Stimulated activated CD8-positive, alpha-beta memory T cell treated with anti-CD3 and anti-CD28 coated beads, Interleukin-2, amount 100 ng/mL, for 48 hours (primary cell): ENCODE data around the gene DEGS2.
"Not testable (repeated sequence)": the region's sequence is repeated elsewhere in the genome, so short reads cannot be mapped to it uniquely, and the experiment has no call there.

ENCODE experiments used
- DNase-seq, 2 donors: peaks; one replicate each; pipeline ENCODE4 v3.0.0-alpha.2; 2020; ENCODE audit warnings: low read depth in 2 of 2

DEGS2 gene

DNA sequence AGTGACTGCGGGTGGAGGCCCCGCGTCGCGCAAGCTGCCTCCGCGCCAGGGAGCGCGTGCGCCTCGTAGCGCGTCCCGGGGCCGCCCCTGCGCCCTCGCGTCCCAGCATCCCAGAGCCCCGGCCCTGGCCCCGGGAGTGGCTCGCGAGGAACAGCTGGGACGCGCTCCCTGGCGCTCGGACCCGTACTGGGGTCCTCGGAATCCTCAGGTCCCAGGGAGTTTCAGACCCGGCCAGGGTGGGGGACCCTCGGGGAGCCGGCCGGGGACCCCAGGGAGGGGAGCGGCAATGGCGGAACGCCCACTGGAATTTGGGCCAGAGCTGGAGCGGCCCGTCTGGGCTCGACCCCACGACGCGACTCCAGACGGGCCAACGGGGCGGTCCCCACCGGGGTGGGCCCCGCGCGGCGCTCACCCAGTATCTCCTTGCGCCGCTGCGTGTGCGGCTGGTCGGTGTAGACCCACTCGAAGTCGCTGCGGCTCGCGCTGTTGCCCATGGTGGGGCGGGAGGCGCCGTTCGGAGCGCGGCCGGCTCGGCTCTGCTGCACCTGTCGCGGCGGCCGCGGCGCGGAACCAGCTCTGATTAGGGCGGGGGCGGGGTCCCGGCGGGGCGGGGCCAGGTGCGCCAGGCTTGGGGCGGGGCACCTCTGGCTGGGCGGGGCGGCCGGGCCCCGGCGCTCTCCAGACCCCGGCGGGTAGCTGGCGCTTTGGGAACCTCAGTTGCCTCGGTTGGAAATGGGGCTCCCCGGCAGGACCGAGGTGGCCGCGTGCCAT is at the start of gene DEGS2:
DEGS2 (minus strand) TSS at position 552 of the 771 bp plus-strand sequence; CDS start at position 494, 58 bp downstream.
- DNase-seq: peak; percentile 38 to 52

DNA sequence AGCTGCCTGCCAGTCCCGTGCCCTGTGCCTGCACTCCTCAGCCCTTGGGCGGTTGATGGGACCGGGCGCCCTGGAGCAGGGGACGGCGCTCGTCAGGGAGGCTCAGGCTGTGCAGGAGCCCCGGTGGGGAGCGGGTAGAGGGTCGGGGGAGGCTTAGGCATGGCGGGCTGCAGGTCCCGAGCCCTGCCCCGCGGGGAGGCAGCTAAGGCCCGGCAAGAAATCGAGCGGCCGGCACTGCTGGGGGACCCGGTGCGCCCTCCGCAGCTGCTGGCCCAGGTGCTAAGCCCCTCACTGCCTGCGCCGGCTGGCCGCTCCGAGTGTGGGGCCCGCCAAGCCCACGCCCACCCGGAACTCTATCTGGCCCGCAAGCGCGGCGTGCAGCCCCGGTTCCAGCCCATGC is 48.7 kb upstream of the DEGS2 start:
- DNase-seq: not testable (repeated sequence)

DNA sequence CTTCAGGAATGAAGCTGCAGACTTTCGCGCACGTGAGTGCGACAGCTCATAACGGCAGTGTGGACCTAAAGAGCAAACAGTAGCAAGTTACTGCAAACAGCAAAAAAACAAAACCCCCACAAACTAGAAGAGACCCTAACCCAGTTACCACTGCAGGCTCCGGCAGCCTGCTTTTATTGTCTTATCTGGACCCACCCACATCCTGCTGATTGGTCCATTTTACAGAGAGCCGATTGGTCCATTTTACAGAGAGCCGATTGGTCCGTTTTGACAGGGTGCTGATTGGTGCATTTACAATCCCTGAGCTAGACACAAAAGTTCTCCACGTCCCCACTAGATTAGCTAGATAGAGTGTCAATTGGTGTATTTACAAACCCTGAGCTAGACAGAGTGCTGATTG is 48.1 kb upstream of the DEGS2 start:
- DNase-seq: not testable (repeated sequence)

DNA sequence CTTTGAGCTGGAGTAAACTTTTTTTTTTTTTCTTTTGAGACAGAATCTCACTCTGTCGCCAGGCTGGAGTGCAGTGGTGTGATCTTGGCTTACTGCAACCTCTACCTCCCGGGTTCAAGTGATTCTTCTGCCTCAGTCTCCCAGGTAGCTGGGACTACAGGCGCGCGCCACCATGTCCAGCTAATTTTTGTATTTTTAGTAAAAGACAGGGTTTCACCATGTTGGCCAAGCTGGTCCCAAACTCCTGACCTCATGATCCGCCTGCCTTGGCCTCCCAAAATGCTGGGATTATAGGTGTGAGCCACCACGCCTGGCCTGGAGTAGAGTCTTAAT is 45.4 kb upstream of the DEGS2 start:
- not testable (repeated sequence) for DNase-seq

DNA sequence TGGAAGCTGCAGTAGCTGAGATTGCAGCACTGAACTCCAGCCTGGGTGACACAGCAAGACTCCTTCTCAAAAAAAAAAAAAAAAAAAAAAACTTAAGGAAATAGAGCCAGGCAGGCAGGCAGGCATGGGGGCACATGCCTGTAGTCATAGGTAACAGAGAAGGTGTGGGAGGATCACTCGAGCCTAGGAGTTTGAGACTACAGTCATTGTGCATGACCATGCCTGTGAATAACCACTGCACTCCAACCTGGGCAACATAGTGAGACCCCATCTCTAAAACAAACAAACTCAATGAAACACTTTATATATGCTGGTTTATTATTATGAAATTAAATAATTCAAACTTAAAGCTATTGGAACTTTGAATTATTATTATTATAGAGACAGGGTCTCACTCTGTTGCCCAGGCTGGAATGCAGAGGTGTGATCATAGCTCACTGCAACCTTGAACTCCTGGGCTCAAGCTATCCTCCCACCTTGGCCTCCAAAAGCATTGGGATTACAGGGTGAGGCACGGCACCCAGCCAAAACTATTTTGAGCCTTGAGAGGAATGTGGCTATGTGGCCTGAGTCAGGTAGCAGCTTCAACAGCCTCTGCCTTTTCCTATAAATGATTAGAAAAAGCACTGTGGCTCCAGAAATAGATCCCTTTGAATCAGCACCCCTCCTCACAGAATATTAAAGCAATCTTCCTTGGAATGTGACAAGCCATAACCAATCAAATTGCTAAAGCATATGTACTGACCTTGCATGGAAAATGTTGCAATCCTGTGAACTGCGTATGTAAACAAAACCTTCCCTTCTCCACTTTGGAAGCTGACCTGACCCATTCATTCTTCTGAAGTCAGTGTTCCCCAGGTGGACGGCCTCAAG is 44.8 kb upstream of the DEGS2 start:
- DNase-seq: no peak

DNA sequence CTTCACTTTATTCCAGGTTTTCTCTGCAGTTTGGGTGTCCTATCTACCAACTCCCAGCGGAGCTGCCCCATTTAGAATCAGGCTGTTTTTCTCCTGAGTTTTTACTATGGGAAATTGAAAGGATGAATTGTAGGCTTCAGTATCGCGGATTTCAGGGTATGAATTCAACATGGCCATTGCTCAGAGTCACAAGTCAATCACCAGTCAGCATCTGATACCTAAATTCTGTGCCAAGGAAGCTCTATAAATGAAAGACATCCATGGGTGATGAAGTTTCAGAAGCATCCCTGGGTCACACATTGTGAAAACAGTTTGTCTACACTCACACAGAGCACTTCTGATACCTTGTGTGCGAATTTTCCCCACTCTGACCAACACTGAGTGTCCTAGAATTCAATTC is 43.7 kb upstream of the DEGS2 start:
- no peak for DNase-seq

DNA sequence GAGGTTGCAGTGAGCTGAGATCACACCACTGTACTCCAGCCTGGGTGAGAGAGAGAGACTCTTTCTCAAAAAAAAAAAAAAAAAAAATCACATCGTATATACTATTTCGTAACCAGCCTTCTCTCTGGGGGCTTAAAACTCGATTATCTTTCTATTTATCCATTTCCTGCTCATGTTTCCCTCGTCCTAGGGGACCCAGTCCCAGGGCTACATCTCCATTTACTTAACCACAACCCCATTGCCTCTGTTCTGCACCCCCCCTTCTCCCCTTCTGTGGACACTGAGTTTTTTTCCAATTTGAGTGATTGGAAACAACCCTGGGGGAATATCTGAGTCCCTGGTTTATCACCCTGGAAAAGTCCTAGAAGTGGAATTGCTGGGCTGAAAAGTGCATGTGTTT is 43.3 kb upstream of the DEGS2 start:
- DNase-seq: no peak

DNA sequence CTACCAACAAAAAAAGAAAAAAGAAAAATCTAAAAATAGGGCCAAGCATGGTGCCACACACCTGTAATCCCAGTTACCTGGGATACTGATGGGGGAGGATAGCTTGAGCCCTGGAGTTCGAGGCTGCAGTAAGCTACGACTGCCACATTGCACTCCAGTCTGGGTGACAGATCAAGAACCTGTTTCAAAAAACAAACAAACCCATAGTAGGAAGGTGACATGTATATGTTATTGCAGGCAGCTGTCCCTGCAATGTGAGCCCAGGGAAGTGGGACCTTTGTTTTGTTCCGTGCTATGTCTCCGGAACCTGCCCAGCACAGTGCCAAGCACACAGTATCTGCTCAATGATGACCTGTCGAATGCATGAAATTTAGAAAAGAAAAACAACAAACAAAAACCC is 42.3 kb upstream of the DEGS2 start:
- no peak for DNase-seq

DNA sequence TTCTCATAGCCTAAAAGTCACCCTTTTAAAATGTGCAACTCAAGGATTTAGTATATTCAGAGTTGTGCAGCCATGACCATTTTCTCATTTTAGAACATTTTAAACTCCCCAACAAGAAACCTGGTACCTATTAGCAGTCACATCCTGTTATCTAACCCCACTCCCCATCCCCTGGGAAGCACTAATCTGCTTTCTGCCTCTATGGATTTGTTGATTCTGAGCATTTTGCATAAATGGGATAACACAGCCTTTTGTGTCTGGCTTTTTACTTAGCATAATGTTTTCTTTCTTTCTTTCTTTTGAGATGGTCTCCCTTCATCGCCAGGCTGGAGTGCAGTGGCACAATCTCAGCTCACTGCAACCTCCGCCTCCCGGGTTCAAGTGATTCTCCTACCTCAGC is 40.9 kb upstream of the DEGS2 start:
- DNase-seq: no peak

DNA sequence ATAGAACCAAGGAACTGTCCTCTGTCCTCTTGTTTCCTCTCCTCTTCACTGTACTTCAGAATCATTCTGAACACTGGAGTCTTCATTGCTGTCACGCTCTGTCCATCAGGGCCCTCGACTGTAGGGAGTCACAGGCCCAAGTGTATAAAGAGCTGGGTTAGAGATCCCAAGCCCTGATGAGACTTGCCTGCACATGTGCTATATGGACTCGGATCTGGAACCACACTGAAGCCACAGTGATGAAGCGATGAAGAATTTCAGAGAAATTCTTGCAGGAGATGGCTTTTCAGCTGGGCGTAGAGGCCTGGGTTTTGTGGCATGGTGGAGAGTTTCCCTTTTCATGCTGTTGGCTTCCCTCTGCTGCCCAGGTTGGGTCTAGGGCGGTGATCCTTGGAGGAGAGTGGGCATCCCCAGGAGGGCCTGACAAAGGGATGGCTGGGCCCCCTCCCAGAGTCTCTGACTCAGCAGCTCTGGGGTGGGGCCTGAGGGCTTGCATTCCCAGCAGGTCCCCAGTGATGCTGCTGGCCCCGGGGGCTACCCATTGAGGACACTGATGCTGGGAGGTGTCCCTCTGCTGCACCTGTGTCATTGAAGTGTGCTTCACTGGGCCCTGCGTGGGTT is 39.9 kb upstream of the DEGS2 start:
- DNase-seq: no peak

DNA sequence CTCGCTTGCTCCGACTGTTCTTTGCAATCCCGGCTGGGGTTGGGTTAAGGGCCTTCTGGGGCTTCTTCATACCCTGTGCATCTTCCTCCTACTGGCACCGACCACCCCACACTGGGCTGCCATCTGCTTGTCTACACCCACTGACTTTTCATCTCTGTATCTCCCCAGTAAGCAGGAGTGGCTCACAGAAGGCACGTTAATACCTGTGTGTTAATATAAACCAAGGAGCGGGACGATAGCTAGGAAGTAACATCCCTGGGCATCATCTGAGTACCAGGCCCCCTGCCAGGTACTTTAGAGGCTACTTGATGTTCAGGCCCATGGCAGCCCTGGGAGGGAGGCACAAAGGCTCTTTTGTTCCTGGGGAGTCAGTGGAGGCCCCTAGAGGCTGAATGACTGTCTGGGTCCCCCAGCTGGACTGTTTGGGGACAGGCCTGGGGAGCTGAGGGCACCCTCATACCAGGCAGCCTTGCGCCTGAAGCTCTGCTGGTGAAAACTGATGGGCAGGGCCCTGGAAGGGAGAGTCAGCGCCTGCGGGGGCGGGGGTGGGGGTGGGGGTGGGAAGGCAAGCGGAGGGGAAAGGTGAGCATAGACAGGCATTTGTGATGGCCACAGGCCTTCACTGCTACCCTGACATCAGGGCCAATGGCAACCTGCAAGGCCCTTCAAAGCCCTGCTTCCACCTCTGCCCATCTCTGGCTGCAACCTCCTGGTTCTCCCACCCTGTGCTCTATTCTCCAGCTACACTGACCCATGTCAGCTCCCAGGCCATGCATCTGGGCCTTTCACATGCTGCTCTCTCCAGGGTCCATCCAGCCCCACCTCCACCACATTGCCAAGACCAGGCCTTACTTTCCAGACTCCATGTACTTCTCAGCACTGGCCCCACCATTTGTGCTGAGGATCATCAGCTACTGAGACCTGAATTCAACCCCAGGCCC is 34.2 kb upstream of the DEGS2 start:
- DNase-seq: no peak

DNA sequence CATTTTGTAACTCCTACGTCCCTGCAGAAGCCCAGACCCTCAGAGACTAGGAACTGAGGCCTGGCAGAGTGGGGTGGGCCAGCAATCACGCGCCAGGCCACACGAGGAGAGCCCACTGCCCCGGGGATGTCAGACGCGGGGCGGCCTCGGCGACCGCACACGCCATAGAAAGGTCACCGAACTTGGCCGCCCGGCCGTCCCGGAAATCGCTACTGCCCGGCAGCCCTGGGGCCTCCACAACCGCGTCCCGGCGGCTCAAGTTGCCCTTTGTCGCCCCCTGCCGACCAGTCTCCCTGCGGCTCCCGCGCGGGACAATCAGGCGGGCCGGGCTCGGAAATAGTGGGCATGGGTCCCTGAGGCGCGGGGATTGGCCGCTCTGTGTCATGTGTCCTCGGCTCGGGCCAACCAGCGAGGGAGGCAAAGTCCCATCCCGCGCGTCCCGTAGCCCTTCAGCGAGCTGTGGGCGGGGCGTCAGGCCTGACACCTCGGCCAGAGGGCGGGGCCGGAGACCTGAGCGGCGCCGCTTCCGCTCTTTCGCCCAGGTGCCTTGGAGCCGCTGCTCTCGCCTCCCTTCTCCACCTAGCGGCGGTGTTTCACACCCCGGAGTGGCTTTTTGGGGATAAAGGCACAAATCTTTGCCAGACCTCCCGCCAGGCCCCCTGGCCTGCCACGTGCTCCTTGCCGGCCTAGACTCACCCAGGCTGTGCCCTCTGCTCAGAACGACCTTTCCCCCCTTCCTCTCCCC is 33.4 kb upstream of the DEGS2 start:
- DNase-seq: peak; percentile 99 to 100

DNA sequence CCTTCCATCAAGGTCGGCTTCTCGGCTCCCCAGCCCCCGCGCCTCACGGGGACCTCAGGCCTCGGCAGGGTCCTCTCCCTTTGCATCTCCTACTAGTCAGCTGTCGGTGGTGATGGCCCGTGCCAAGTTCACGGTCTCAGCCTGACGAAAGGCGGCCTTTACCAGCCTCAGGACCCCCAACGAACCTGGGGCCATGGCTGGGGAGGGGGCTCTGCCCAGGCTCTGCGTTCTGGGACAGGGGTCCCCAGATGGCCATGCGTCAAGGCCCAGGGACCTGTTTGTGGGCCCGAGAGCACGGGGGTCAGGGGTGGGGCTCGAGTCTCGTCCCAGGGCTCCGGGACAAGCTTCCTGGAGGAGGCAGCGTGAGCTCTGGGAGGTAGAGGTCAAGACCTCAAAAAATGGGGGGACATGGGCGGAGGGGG is 32.8 kb upstream of the DEGS2 start:
- DNase-seq: no peak

DNA sequence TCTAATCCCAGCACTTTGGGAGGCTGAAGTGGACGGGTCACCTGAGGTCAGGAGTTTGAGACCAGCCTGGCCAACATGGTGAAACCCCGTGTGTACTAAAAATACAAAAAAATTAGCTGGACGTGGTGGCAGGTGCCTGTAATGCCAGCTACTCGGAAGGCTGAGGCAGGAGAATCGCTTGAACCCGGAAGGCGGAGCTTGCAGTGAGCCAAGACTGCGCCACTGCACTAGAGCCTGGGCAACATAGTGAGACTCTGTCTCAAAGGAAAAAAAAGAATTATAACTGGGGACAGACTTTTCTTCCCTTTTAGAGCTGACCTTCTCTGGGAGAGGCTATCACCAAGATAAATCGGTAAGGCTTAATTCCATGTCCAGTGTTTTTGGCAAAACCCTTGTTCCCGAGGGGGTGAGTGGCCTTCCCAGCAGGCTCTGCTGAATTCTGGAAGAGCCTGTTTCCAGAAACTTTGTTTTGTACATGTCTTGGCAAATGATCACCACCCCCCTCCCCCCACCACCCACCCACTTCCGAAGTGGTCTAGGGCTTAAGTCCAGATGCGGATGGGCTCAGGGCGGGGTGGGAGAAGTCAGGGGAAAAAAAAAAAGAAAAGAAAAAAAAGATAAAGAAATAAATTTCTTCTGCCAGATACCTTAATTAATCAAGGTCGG is 32.3 kb upstream of the DEGS2 start:
- no peak for DNase-seq

DNA sequence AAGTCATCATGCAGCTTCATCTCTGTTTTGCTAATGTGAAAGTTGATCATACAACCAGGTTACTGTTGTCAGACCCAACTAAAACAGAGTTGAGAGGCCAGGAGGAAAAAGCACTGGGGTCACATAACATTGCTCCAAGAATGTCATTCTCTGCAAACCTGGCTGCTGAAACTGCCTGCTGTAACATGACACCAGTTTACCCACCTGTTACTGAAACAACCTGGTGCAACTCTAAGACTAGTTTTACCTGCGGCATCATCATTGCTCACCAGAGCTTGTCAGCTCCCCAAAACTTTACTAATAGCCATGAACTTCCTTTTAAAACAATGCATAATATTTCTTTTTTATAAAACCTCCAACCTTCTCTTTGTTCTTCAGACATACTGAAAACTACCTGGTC is 30.7 kb upstream of the DEGS2 start:
- no peak for DNase-seq

DNA sequence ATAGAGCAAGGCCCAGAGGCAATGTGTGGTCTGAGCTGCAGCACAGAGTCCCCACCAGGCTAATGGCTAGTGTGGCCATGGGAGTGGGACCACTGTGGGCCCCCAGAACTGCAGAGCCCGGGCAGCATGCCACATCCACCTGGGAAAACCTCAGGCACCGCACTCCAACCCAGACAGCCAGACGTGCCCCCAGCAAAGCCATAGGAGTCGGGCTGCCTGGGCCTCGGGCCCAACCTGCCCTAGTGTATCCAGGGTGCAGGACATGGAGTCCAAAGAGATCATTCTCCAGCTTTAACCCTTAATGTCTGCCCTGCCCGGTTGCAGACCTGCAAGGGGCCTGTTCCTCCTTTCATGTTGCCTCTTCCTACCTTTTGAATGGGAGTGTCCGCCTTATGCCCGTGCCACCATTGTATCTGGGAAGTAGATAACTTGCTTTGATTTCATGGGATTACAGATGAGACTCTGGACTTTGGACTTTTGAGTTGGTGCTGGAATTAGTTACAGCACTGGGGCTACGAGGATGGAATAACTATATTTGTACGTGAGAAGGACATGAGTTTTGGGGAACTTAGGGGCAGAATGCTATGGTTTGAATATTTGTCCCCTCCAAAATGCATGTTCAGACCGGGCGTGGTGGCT is 29.1 kb upstream of the DEGS2 start:
- DNase-seq: no peak

DNA sequence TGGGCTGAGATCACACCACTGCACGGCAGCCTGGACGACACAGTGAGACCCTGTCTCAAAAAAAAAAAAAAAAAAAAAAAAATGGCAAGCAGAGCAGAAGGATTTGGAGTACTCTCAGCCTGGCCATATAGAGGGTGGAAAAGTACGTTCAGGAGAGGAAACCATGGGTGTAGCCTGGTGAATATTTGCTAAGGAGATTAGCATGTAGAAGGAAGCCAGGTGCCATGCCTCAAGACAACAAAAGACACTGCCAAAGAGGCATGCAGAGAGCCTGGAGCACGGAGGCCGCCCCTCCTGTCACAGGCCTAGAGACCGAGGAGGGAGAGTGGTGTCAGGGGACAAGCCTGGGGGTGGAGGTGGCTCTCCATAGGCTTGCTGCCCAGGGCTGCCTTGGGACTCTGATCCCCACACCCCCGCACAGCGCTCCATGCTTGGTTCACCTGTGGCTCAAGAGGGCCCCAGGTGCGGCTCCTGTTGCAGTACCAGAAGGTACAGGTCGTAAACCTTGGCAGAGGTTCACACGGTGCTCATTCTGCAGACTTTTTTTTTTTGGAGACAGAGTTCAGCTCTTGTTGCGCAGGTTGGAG is 27.9 kb upstream of the DEGS2 start:
- DNase-seq: no peak

DNA sequence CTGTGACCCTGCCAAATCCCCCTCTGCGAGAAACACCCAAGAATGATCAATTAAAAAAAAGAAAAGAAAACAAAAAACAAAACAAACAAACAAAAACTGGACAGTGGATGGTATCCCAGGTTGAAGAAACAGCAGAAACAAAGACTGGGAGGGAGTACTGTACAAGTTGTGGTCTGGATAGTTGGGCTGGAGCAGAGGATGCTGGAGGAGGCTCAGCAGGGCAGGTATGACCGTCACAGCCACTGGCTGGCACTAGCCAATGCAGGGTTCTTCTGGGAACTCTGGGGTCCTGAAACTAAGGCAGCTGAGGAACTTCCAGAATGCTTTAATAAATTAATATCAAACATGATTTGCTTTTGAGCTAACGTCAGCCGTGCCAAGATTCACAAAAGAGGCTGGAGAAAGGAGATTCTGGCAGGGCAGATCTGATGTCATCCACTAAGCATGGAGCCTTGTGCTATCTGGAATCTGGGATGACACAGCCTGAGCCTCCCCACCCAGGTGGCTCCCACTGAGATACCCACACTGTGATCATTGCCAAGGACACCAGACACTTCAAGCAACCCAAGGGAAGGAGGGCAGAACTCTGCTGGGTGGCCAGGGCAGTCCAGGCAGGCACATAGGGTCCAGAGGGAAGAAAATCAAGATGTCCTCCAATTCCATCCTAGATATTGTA is 22.6 kb upstream of the DEGS2 start:
- DNase-seq: not testable (repeated sequence)

DNA sequence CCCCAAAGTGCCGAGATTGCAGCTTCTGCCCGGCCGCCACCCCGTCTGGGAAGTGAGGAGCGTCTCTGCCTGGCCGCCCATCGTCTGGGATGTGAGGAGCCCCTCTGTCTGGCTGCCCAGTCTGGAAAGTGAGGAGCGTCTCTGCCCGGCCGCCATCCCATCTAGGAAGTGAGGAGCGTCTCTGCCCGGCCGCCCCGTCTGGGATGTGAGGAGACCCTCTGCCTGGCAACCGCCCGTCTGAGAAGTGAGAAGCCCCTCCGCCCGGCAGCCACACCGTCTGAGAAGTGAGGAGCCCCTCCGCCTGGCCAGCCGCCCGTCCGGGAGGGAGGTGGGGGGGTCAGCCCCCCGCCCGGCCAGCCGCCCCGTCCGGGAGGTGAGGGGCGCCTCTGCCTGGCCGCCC is 21.2 kb upstream of the DEGS2 start:
- DNase-seq: not testable (repeated sequence)
